ENCODE data around the gene AHDC1. TPM values are rescaled to one million over a fixed set of nuclear protein-coding genes. Genes with fewer than 3 reads are reported as not detected.
A peak's percentile ranks its signal among the peaks of the same experiment; 100 is the strongest.

Gene AHDC1
- total RNA-seq, 2 experiments from 2014 or later = 15.8 to 18.5 TPM

GRCh38 chr1:27536010-27536757 is 67.8 kb downstream of the AHDC1 start:
- H3K27me3 Mint-ChIP-seq = no peaks in the 10 kb centered on the region
- no peaks in the 10 kb centered on the region for H3K36me3 Mint-ChIP-seq
- H3K4me1 Mint-ChIP-seq = peaks cover 14% of the 10 kb centered on the region
- DNase-seq (no peak), ATAC-seq (no peak)
- no peak overlapping the region for H3K27ac Mint-ChIP-seq
- H3K9me3 Mint-ChIP-seq (ENCODE audit: low read depth) = no peaks in the 10 kb centered on the region
- H3K4me3 Mint-ChIP-seq = no peak overlapping the region
- CTCF ChIA-PET = interaction anchor here (1.1 kb wide), 2 partner anchors 20 to 70 kb away, joined by 3 to 4 read pairs; no protein-coding TSS in a partner anchor

- ATAC-seq (no peak), DNase-seq (no peak)
- no peaks in the 10 kb centered on the region for H3K9me3 Mint-ChIP-seq (ENCODE audit: low read depth)
- H3K4me3 Mint-ChIP-seq = no peak overlapping the region
- H3K36me3 Mint-ChIP-seq = no peaks in the 10 kb centered on the region
- peaks cover 14% of the 10 kb centered on the region for H3K4me1 Mint-ChIP-seq
- H3K27ac Mint-ChIP-seq = no peak overlapping the region
- no peaks in the 10 kb centered on the region for H3K27me3 Mint-ChIP-seq
- CTCF ChIA-PET = no interaction called here
Observed at GRCh38 chr1:27535386-27535785, 68.6 kb downstream of the AHDC1 start.

- Mint-ChIP-seq H3K4me3 (no peak overlapping the region), H3K9me3 (ENCODE audit: low read depth) (no peaks in the 10 kb centered on the region), H3K27ac (peak overlapping the region; percentile 72), H3K36me3 (no peaks in the 10 kb centered on the region), H3K4me1 (peaks cover 16% of the 10 kb centered on the region), H3K27me3 (peaks cover 7% of the 10 kb centered on the region)
- no peak for ATAC-seq
- CTCF ChIA-PET = interaction anchor here (1.3 kb wide), 1 partner anchor 25 kb away, joined by 3 read pairs; no protein-coding TSS in a partner anchor
- DNase-seq = no peak
Observed at GRCh38 chr1:27531959-27532685, 71.8 kb downstream of the AHDC1 start.

GRCh38 chr1:27530192-27530591 is 73.8 kb downstream of the AHDC1 start:
- ATAC-seq (no peak), DNase-seq (no peak)
- Mint-ChIP-seq H3K4me3 (no peak overlapping the region), H3K36me3 (no peaks in the 10 kb centered on the region), H3K4me1 (peaks cover 33% of the 10 kb centered on the region), H3K27ac (no peak overlapping the region), H3K9me3 (ENCODE audit: low read depth) (no peaks in the 10 kb centered on the region), H3K27me3 (peaks cover 7% of the 10 kb centered on the region)
- CTCF ChIA-PET = interaction anchor here (0.7 kb wide), 1 partner anchor 25 kb away, joined by 5 read pairs; no protein-coding TSS in a partner anchor

GRCh38 chr1:27529704-27530018 is 74.3 kb downstream of the AHDC1 start:
- no peaks in the 10 kb centered on the region for H3K36me3 Mint-ChIP-seq
- CTCF ChIA-PET = no interaction called here
- H3K4me3 Mint-ChIP-seq = no peak overlapping the region
- ATAC-seq (no peak), DNase-seq (no peak)
- peaks cover 7% of the 10 kb centered on the region for H3K27me3 Mint-ChIP-seq
- H3K4me1 Mint-ChIP-seq = peaks cover 36% of the 10 kb centered on the region
- no peak overlapping the region for H3K27ac Mint-ChIP-seq
- H3K9me3 Mint-ChIP-seq (ENCODE audit: low read depth) = no peaks in the 10 kb centered on the region

- H3K36me3 Mint-ChIP-seq = no peaks in the 10 kb centered on the region
- ATAC-seq = no peak
- H3K27ac Mint-ChIP-seq = no peak overlapping the region
- H3K27me3 Mint-ChIP-seq = peaks cover 7% of the 10 kb centered on the region
- CTCF ChIA-PET = no interaction called here
- H3K4me1 Mint-ChIP-seq = peaks cover 41% of the 10 kb centered on the region
- no peak overlapping the region for H3K4me3 Mint-ChIP-seq
- no peaks in the 10 kb centered on the region for H3K9me3 Mint-ChIP-seq (ENCODE audit: low read depth)
- DNase-seq = no peak
Observed at GRCh38 chr1:27528818-27529703, 74.9 kb downstream of the AHDC1 start.

- H3K9me3 Mint-ChIP-seq (ENCODE audit: low read depth) = no peaks in the 10 kb centered on the region
- no peaks in the 10 kb centered on the region for H3K36me3 Mint-ChIP-seq
- CTCF ChIA-PET = interaction anchor here (1.6 kb wide), 1 partner anchor 29 kb away, joined by 6 read pairs; no protein-coding TSS in a partner anchor
- DNase-seq = no peak
- peaks cover 50% of the 10 kb centered on the region for H3K4me1 Mint-ChIP-seq
- peak; percentile 12 for ATAC-seq
- peaks cover 7% of the 10 kb centered on the region for H3K27me3 Mint-ChIP-seq
- H3K27ac Mint-ChIP-seq = no peak overlapping the region
- H3K4me3 Mint-ChIP-seq = peak overlapping the region; percentile 10
Observed at GRCh38 chr1:27527890-27528817, 75.8 kb downstream of the AHDC1 start.

GRCh38 chr1:27527223-27527889 is 76.6 kb downstream of the AHDC1 start:
- H3K9me3 Mint-ChIP-seq (ENCODE audit: low read depth) = no peaks in the 10 kb centered on the region

GRCh38 chr1:27526569-27527222 is 77.2 kb downstream of the AHDC1 start:
- CTCF ChIA-PET = interaction anchor here (0.8 to 1.7 kb wide), 5 partner anchors 8 to 110 kb away, joined by 3 to 13 read pairs (median 5); partner anchors contain the start of gene WASF2
- Mint-ChIP-seq H3K4me3 (peak overlapping the region; percentile 25), H3K27me3 (peaks cover 7% of the 10 kb centered on the region), H3K4me1 (peaks cover 51% of the 10 kb centered on the region), H3K36me3 (no peaks in the 10 kb centered on the region), H3K27ac (peak overlapping the region; percentile 34), H3K9me3 (ENCODE audit: low read depth) (no peaks in the 10 kb centered on the region)
- DNase-seq = no peak
- ATAC-seq = no peak

More at GRCh38 chr1:27527223-27527889, 76.6 kb downstream of the AHDC1 start:
- peaks cover 51% of the 10 kb centered on the region for H3K4me1 Mint-ChIP-seq
- H3K4me3 Mint-ChIP-seq = no peak overlapping the region
- no peak overlapping the region for H3K27ac Mint-ChIP-seq
- no peak for ATAC-seq
- peaks cover 7% of the 10 kb centered on the region for H3K27me3 Mint-ChIP-seq
- DNase-seq = no peak
- H3K36me3 Mint-ChIP-seq = no peaks in the 10 kb centered on the region
- CTCF ChIA-PET = interaction anchor here (1.6 kb wide), 1 partner anchor 30 kb away, joined by 6 read pairs; no protein-coding TSS in a partner anchor

GRCh38 chr1:27525296-27526272 is 78.4 kb downstream of the AHDC1 start:
- CTCF ChIA-PET = interaction anchor here (0.8 to 2.9 kb wide), 11 partner anchors 9 to 147 kb away, joined by 3 to 13 read pairs (median 4); partner anchors contain the start of genes IFI6 and WASF2
- Mint-ChIP-seq H3K4me3 (peak overlapping the region; percentile 25), H3K36me3 (no peaks in the 10 kb centered on the region), H3K27ac (peak overlapping the region; percentile 43), H3K9me3 (ENCODE audit: low read depth) (no peaks in the 10 kb centered on the region), H3K27me3 (peaks cover 7% of the 10 kb centered on the region), H3K4me1 (peaks cover 59% of the 10 kb centered on the region)
- ATAC-seq (peak; percentile 63), DNase-seq (peak; percentile 79)
